GM21360 (cell line): ENCODE measurements around the gene ZBTB48.
"Not testable (repeated sequence)": the region's sequence is repeated elsewhere in the genome, so short reads cannot be mapped to it uniquely, and the experiment has no call there.

ENCODE experiments used
- ATAC-seq: cut with Tn5 transposase; IDR thresholded peaks from one replicate; pipeline ENCODE4 v1.9.1; 2021; ENCODE audit warnings: mild to moderate bottlenecking, moderate library complexity; ENCODE audit not compliant: unreplicated experiment

ZBTB48 gene

DNA sequence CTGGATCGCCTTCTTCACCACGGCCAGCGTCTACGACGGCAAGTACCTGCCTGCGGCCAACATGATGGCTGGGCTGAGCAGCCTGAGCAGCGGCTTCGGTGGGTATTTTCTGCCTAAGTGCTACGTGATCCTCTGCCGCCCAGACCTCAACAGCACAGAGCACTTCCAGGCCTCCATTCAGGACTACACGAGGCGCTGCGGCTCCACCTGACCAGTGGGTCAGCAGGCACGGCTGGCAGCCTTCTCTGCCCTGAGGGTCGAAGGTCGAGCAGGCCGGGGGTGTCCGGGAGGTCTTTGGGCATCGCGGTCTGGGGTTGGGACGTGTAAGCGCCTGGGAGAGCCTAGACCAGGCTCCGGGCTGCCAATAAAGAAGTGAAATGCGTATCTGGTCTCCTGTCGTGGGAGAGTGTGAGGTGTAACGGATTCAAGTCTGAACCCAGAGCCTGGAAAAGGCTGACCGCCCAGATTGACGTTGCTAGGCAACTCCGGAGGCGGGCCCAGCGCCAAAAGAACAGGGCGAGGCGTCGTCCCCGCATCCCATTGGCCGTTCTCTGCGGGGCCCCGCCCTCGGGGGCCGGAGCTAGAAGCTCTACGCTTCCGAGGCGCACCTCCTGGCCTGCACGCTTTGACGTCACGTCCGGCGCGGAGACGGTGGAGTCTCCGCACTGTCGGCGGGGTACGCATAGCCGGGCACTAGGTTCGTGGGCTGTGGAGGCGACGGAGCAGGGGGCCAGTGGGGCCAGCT, at the start of gene ZBTB48:
Gene ZBTB48 (plus strand): TSS at position 621 of the 745 bp plus-strand sequence. CDS start 616 bp downstream, outside the sequence.
- peak; percentile 92 for ATAC-seq

DNA sequence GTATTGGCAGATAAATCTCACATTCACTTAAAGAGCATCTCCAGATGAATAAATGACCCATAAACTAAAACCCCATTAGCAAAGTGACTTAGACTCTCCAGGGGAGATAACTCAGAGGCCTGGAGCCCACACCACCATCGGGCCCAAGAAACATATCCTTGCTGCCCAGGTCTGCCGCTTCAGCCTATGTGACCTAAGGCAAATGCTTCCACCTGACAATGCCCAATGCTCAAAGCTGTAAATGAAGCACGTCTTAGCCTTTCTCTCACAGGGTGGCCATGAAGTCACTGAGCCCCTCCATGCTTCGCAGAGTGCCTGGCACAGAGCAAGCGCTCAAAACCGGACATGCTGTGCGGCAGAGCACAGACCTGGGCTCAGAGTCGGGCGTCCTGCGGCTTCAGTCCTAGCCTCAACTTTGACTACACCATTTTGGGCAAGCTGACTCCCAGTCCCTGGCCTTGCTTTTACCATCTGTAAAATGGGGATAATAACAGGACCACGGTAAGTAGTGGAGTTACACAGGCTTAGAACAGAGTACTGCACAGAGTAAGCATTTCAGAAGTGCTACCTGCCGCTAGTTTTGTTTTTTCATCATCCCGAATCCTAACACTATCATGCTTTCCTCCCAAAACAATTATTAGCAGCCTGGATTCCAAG, 49.2 kb upstream of the ZBTB48 start:
- ATAC-seq = no peak

DNA sequence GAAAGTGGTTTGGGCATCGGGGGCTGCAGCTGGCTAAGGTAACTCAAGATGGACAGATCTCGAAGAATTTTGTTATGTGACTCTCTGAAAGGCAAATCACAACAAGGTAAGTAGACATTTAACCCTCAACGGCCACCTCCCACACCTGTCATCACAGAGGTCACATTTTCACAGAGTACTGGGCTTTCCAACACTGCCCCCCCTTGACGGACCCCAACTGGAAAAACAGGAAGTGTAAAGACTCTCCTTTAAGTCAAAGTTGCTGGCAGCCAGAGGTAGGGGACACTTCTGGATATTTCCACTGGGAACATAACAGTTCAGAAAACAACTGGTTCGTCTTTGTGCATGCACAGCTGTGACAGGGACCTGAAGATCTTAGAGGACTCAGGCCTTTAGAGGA, 47.8 kb upstream of the ZBTB48 start:
- ATAC-seq = no peak

DNA sequence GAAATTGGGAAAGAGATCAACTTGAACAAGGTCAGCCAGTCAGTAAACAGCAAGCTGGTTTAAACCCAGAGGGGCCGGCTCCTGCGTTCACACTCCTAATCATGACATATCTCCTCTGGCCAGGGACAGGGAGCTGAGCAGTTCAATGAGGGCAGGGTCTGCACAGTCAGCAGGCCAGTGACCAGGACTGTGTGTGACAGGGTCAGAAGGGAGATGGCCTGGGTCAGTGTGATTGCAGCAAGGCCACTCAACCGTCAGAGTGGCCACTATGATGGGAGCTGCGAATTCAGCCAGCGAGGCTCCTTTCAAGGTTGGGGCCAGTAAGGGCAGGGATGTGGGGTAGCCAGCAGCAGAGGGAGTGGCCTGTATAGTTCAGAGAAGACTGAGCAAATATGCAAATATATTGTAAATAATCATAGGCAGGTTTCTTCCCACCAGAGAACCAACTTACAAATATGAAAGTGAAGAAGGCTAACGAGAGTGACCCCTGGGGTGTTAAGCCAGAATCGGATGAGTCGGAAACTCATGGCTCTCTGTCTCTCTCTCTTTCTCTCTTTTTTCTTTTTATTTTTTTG, 45.5 kb upstream of the ZBTB48 start:
- ATAC-seq = no peak

DNA sequence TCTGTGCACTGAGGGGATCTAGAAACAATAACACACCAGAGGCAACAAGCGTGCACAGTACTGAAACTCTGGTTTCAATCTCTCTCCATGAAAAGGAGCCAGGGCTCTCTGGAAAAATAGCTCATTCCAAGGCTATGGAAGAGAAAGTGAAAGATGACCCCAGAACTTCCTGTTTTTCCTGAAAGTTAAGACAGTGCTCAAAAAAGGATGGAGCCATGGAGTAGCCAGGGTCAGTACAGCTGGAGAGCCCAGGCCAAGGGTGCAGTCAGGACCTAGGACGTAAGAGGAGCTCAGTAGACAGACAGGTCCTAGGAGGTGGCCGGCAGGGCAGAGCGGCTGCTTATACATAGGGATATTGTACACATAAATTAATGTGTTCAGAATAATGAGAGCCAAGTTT, 44.6 kb upstream of the ZBTB48 start:
- ATAC-seq = no peak

DNA sequence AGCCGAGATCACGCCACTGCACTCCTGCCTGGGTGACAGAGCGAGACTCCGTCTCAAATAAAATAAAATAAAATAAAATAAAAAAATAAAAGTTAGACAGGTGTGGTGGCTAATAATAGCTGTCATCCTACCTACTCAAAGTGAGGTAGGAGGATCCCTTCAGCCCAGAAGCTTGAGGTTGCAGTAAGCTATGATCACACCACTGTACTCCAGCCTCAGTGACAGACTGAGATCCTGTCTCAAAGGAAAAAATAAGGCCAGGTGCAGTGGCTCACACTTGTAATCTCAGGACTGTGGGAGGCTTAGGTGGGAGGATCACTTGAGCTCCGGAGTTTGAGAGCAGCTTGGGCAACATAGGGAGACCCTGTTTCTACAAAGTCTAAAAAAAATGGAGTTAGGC, 43.5 kb upstream of the ZBTB48 start:
- no peak for ATAC-seq

DNA sequence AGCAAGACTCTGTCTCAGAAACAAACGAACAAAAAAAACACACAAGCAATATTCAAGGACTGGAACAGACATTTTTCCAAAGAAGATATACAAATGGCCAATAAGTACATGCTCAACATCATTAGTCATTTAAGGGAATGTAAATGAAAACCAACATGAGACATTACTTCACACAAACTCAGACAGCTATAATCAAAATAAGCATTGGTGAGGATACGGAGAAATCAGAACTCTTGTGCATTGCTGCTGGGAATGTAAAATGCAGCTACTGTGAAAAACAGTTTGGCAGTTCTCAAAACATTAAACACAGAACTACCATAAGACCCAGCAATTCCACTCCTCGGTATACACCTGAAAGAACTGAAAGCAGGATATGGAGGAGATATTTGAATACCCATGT, 40.8 kb upstream of the ZBTB48 start:
- ATAC-seq = no peak

DNA sequence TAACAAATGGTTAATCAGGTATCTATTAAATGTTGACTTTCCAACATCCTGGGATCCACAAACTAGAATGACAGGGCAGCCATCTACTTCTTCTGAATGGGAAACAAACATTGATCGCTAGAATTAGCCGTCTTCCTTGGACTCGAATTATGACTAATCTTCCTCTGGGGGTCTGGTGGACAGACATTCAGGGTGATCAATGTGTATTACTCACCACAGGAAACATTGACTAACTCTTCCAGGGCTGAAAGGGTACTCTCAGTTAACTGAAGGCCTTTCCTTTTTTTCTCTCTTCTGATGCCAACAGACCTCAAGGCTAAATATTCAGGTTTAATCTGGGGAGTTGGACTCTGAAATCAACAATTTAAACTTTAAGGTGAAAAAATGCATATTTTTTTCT, 35.0 kb upstream of the ZBTB48 start:
- ATAC-seq = no peak

DNA sequence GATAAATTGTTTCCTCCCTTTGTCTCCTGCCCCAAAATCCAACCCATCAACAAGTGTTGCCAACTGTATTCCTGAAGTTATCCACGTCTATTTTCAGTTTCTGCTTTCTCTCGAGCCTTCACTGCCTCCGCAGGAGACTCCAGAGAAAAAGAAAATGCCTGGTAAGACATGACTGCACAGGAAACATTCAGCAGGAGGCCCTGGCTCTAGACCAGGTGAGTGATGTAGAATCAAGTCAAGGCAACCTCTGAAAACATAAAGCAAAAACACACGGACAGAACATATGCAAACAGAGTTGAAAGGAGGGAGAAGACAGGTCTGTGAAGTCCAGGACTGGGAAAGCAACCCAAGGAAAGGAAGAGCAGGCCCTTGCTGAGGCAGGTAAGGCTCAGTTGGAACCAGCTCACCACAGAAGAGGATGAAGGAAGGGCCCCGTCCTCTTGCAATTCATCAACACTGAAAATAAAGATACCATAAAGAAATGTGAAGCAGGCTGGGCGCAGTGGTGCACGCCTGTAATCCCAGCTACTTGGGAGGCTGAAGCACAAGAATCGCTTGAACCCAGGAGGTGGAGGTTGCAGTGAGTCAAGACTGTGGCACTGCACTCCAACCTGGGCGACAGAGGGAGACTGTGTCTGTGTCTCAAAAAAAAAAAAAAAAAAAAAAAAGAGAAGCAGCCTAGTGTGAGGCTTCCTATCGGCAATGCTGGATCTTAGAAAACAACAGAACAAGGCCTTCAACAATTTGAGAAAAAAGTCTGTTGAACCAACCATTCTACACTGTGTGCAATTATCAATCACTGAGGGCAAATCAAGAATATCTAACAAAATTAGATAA, 34.3 kb upstream of the ZBTB48 start:
- no peak for ATAC-seq

DNA sequence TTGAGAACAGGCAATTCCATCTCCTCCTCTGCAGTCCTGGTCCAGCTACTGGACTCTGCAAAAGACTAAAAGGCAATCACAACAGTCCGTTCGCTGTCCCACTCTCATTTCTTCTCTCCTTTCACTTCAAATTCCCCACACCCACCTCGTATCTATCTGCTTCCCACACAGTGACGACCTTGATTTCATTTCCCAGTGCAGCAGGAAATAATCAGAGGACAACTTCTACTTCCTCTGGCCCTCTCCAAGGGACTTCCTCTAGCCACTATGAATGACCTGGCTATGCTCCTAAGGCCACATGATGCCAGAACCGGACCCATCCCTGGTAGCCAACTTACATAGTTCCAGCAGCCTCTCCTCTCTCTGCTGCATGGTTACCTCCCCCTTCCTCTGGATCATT, 33.5 kb upstream of the ZBTB48 start:
- ATAC-seq = no peak

DNA sequence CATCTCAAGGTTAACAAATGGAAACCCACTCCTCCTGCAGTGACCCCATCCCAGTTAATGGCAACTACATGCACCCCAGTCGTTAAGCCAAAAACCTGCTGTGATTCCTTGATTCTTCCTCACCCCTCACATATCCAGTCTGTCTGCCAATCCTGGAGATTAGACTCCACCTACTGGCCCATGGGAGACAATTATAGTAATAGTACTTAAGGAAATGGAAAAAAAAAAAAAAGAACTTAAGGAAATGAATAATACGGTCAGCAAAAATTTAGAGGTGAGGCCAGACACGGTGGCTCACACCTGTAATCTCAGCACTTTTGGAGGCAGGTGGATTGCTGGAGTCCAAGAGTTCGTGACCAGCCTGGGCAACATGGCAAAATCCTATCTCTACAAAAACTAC, 32.5 kb upstream of the ZBTB48 start:
- no peak for ATAC-seq

DNA sequence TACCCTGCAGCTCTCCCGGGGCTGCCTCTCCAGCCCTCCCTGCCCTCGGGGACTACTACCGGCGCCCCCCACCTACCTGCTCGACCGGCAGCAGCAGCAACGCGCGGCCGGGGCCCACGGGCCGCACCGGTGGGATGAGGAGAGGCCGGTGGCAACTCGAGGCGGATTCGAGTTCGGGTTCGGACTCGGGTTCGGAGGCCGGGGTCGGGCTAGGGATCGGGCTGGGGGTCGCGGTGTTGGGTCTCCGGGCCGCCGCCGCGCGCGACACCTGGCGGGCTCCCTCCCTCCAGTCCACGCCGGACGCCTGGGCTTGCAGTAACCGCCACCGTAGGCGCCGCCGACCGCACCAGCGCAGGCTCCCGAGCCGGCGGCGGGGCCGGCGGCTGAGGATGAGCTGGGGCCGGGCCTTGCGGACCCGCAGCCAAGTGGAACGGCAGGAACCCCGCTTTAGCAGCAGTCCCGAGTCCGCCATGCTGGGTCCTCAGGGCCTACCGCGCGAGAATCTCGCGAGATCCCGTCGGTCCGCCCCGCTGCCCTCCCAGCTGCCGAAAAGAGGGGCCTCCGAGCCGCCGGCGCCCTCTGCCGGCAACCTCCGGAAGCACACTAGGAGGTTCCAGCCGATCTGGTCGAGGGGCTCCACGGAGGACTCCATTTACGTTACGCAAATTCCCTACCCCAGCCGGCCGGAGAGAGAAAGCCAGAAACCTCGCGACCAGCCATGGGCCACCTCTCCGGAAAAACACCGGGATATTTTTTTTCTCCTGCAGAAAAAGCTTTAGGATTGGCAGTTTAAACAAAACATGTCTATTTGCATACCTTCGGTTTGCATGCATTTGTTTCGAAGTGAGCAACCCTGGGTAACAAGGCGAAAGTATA, 25.5 kb upstream of the ZBTB48 start, which contains the start of gene NOL9:
Gene NOL9 (minus strand): TSS at position 483 of the 876 bp plus-strand sequence. CDS start 11 bp downstream, at position 472.
- ATAC-seq = peak; percentile 89

DNA sequence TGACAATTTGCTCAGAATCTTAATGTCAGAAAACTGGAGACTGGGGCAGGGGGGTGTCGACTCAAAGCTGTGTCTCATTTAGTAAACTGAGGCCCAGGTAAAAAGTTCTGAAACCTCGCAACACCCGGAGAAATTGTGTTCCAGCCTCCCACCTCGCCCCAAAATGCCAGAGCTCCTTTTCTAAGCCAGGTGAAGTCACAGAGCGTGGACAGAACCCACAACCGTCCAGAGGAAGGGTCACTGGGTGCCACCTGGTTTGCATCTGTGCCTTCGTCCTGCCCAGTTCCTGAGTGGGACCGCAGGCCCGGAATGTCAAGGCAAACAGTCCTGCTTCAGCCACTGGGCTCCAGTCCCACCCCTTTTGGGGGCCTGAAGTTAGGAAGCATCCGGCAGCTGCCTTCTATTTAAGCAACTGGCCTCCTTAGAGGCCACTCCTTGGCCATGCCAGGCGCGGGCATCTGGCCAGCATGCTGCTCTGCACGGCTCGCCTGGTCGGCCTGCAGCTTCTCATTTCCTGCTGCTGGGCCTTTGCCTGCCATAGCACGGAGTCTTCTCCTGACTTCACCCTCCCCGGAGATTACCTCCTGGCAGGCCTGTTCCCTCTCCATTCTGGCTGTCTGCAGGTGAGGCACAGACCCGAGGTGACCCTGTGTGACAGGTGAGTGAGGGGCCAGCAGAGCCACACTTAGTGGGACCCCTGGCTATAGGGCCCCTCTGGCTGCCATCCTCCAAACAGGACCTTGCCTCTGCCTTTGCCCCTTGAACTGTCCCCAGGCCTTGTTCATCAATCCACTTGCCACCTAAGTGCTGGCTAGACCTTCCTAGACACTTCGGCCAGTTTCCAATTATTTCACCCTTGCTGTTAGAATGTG, 24.7 kb upstream of the ZBTB48 start, which contains the start of gene TAS1R1:
Gene TAS1R1 (plus strand): TSS at position 401 of the 872 bp plus-strand sequence. CDS start 67 bp downstream, at position 468.
- no peak for ATAC-seq

DNA sequence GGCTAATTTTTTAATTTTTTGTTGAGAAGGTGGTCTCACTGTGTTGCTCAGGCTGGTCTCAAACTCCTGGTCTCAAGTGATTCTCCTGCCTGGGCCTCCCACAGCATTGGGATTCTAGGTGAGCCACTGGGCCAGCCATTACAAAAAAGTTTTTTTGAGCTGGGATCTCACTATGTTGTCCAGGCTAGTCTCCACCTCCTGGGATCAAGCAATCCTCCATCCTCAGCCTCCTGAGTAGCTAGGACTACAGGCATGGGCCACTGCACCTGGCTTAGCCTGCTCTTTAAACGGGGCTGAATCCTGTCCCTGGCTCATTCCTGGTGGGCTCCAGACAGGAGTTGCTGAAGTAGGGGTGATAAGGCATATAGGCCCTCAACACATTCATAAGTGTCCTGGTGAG, 22.2 kb upstream of the ZBTB48 start:
- ATAC-seq = no peak

DNA sequence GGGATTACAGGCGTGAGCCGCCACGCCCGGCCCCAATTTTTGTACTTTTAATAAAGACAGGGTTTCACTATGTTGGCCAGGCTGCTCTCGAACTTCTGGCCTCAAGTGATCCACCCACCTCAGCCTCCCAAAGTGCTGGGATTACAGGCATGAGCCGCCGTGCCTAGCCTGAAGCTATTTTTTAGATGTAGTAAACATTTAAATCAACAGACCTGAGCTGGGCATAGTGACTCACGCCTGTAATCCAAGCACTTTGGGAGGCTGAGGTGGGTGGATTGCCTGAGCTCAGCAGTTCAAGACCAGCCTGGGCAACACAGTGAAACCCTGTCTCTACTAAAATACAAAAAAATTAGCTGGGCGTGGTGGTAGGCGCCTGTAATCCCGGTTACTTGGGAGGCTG, 20.6 kb upstream of the ZBTB48 start:
- ATAC-seq = not testable (repeated sequence)

DNA sequence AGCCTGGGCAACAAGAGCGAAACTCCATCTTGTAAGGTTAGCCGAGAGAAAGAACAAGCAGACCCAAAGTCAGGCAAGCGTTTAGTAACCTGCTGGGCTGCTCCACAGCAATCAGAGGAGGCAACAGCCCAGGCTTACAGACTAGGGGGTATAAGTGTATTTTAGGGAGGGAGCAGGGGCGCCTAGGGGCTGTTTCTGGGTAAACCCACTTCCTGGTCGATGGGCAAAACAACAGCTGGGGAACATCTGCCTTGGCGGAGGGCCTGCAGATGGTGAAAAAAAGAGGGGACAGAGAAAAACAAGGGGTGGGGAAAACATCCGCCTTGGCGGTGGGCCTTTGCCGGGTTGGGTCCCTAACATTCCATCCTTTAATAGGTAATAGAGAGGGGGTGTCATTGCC, 19.5 kb upstream of the ZBTB48 start:
- no peak for ATAC-seq

DNA sequence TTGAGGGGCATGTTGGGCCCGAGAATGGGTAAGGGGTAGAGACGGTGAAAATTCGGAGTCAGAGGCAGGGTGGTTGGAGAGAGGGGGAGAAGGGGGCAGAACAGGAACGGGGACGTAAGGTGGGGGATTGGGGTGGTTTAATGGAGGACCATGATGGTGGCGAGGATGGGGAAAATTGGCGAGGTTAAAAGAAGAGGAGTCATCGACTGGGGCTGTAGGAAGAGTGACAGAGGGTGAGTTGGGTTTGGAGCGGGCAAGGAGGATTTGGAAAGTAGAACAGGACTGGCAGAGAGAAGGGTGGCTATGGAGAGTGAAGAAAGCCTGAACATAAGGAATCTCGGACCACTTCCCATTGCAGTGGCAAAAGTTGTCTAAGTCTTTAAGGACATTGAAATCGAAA, 10.8 kb upstream of the ZBTB48 start:
- ATAC-seq = no peak

DNA sequence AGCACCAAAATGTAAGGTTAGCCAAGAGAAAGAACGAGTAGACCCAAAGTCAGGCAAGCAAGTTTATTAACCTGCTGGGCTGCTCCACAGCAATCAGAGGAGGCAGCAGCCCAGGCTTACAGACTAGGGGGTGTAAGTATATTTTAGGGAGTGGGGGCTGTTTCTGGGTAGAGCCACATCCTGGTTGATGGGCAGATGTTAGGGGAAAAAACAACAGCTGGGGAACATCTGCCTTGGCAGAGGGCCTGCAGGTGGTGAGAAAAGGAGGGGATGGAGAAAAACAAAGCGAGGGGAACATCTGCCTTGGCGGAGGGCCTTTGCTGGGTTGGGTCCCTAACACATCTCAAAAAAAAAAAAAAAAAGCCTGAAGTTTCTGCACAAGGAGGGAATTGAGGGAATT, 9.7 kb upstream of the ZBTB48 start:
- ATAC-seq = no peak

DNA sequence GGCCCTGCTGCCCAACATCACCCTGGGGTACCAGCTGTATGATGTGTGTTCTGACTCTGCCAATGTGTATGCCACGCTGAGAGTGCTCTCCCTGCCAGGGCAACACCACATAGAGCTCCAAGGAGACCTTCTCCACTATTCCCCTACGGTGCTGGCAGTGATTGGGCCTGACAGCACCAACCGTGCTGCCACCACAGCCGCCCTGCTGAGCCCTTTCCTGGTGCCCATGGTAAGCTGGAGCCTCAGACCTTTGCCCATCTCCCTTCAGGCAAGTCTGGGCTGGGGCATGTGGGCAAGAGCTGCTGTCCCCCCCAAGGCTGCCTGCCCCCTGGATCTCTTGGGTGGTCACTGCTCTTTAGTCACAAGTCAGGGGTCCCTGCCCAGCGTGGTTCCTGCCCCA, 8.8 kb upstream of the ZBTB48 start:
- ATAC-seq = no peak
